HCT116 (cell line): ENCODE measurements around the gene ZNF585A.
"Not testable (repeated sequence)": the region's sequence is repeated elsewhere in the genome, so short reads cannot be mapped to it uniquely, and the experiment has no call there.

Experiments used
- CBX3 ChIP-seq: IDR thresholded peaks from 2 replicates; pipeline ENCODE4 v1.6.1; 2012; ENCODE audit warnings: low read depth
- CTCF ChIP-seq, 3 experiments: fragments of 200-600 bp in 1 of 3; sonication (generic) in 1 of 3; IDR thresholded peaks in 2 of 3; conservative IDR thresholded peaks in 1 of 3; 2 replicates each; pipeline ENCODE4 v1.5.1; 2012 to 2017; ENCODE audit warnings: low read depth in 2 of 3, low read length in 2 of 3, antibody characterized with exemption in 1 of 3, borderline replicate concordance in 1 of 3, control low read depth in 1 of 3, mild to moderate bottlenecking in 1 of 3, mixed read lengths in 1 of 3, mixed run types in 1 of 3, moderate library complexity in 1 of 3; ENCODE audit not compliant: insufficient read depth in 1 of 3
- EZH2 ChIP-seq: fragments of 200-600 bp; sonication (generic); IDR thresholded peaks from 2 replicates; pipeline ENCODE4 v1.6.1; 2017; ENCODE audit warnings: antibody characterized with exemption, mixed run types
- EZH2phosphoT487 ChIP-seq: fragments of 200-600 bp; IDR thresholded peaks from 2 replicates; pipeline ENCODE4 v1.6.1; 2018; ENCODE audit warnings: antibody characterized with exemption, borderline replicate concordance
- POLR2A ChIP-seq: IDR thresholded peaks from 2 replicates; pipeline ENCODE4 v1.7.0; 2011; ENCODE audit warnings: borderline replicate concordance; ENCODE audit not compliant: insufficient read depth, insufficient read length; ENCODE audit errors: extremely low read depth
- POLR2AphosphoS5 ChIP-seq: IDR thresholded peaks from 2 replicates; pipeline ENCODE4 v1.6.1; 2011; ENCODE audit warnings: mild to moderate bottlenecking, low read depth, low read length, moderate library complexity
- RAD21 ChIP-seq: IDR thresholded peaks from 2 replicates; pipeline ENCODE4 v1.6.1; 2012; ENCODE audit warnings: low read depth, mild to moderate bottlenecking
- REST ChIP-seq: IDR thresholded peaks from 2 replicates; pipeline ENCODE4 v1.6.1; 2012; ENCODE audit warnings: low read depth
- SRF ChIP-seq: IDR thresholded peaks from 2 replicates; pipeline ENCODE4 v1.6.1; 2012; ENCODE audit warnings: low read depth
- ZNF274 ChIP-seq: fragments of 200-500 bp; sonication (Bioruptor generic); IDR thresholded peaks from 2 replicates; pipeline ENCODE4 v1.6.1; 2014; ENCODE audit warnings: mild to moderate bottlenecking, low read depth, low read length, inconsistent platforms

GRCh38 chr19:37104135-37104534 is 68.4 kb downstream of the ZNF585A start:
- not testable (repeated sequence) for TF ChIP-seq POLR2AphosphoS5; SRF; REST; POLR2A; EZH2phosphoT487; CTCF (IDR thresholded peaks at IDR 0.05 in 2 of 3, conservative IDR thresholded peaks at IDR 0.05 in 1 of 3; ENCODE audit: borderline replicate concordance in 1 of 3, insufficient read depth in 1 of 3, low read depth in 2 of 3, low read length in 2 of 3); RAD21; ZNF274; EZH2; CBX3
